GM19468 (cell line): Measurements from ENCODE around the gene ARHGEF35.
"Not testable (repeated sequence)": the region's sequence is repeated elsewhere in the genome, so short reads cannot be mapped to it uniquely, and the experiment has no call there.

Experiments
- ATAC-seq: cut with Tn5 transposase; IDR thresholded peaks from one replicate; pipeline ENCODE4 v1.9.1; 2021; ENCODE audit warnings: mild to moderate bottlenecking, moderate library complexity, moderate number of reproducible peaks; ENCODE audit not compliant: unreplicated experiment; ENCODE audit errors: extremely low read depth

Gene ARHGEF35

GRCh38 chr7:144195212-144195872 is at the start of gene ARHGEF35:
ARHGEF35 (minus strand) TSS chr7:144195833; CDS start chr7:144188383, 7,450 bp downstream.
- ATAC-seq = peak; percentile 61

- ATAC-seq = not testable (repeated sequence)
Observed at GRCh38 chr7:144245372-144245771, 49.7 kb upstream of the ARHGEF35 start.

GRCh38 chr7:144239365-144239764 is 43.7 kb upstream of the ARHGEF35 start, which contains the start of gene OR2A42:
OR2A42 (minus strand) TSS chr7:144239605; CDS start chr7:144232843, 6,762 bp downstream.
- ATAC-seq = not testable (repeated sequence)

- ATAC-seq = not testable (repeated sequence)
Observed at GRCh38 chr7:144238530-144239082, 43.0 kb upstream of the ARHGEF35 start.

GRCh38 chr7:144233039-144233438 is 37.4 kb upstream of the ARHGEF35 start:
- not testable (repeated sequence) for ATAC-seq

- ATAC-seq = not testable (repeated sequence)
Observed at GRCh38 chr7:144231027-144231426, 35.4 kb upstream of the ARHGEF35 start.

GRCh38 chr7:144228810-144229209 is 33.2 kb upstream of the ARHGEF35 start:
- not testable (repeated sequence) for ATAC-seq

- ATAC-seq = not testable (repeated sequence)
Observed at GRCh38 chr7:144226866-144227265, 31.2 kb upstream of the ARHGEF35 start.

- not testable (repeated sequence) for ATAC-seq
Observed at GRCh38 chr7:144223675-144224074, 28.0 kb upstream of the ARHGEF35 start.

GRCh38 chr7:144220531-144220930 is 24.9 kb upstream of the ARHGEF35 start:
- not testable (repeated sequence) for ATAC-seq

GRCh38 chr7:144219149-144219548 is 23.5 kb upstream of the ARHGEF35 start:
- ATAC-seq = not testable (repeated sequence)

- ATAC-seq = not testable (repeated sequence)
Observed at GRCh38 chr7:144218581-144218980, 22.9 kb upstream of the ARHGEF35 start.

GRCh38 chr7:144217200-144217599 is 21.6 kb upstream of the ARHGEF35 start:
- not testable (repeated sequence) for ATAC-seq

GRCh38 chr7:144205306-144205705 is 9.7 kb upstream of the ARHGEF35 start:
- ATAC-seq = not testable (repeated sequence)

GRCh38 chr7:144203086-144203485 is 7.5 kb upstream of the ARHGEF35 start:
- ATAC-seq = not testable (repeated sequence)

- ATAC-seq = not testable (repeated sequence)
Observed at GRCh38 chr7:144201978-144202377, 6.3 kb upstream of the ARHGEF35 start.

GRCh38 chr7:144198934-144199333 is 3.3 kb upstream of the ARHGEF35 start:
- not testable (repeated sequence) for ATAC-seq

- not testable (repeated sequence) for ATAC-seq
Observed at GRCh38 chr7:144194453-144194852, 1.2 kb downstream of the ARHGEF35 start.

- ATAC-seq = not testable (repeated sequence)
Observed at GRCh38 chr7:144193782-144194181, 1.9 kb downstream of the ARHGEF35 start.

GRCh38 chr7:144188578-144189171 is 7.0 kb downstream of the ARHGEF35 start:
- not testable (repeated sequence) for ATAC-seq

GRCh38 chr7:144187848-144188247 is 7.8 kb downstream of the ARHGEF35 start:
- not testable (repeated sequence) for ATAC-seq
